ENCODE measurements around the gene HINT2.

The HINT2 gene

GRCh38 chr9:35790385-35791296, 24.2 kb downstream of the HINT2 start:
- peak in 7 of 10 donors; percentile 52 to 93 (median 72) for DNase-seq
- intact Hi-C loops (cut with DNase I): loop anchor here (2.0 to 5.0 kb wide), 2 partner anchors 37 to 92 kb away; partner anchors contain the start of genes FAM221B and TMEM8B

- no peak for DNase-seq
- intact Hi-C loops (cut with DNase I): loop anchor here (2.0 to 5.0 kb wide), 2 partner anchors 37 to 93 kb away; partner anchors contain the start of genes FAM221B and TMEM8B
These were observed 24.8 kb downstream of the HINT2 start for GRCh38 chr9:35790025-35790384.

DNA sequence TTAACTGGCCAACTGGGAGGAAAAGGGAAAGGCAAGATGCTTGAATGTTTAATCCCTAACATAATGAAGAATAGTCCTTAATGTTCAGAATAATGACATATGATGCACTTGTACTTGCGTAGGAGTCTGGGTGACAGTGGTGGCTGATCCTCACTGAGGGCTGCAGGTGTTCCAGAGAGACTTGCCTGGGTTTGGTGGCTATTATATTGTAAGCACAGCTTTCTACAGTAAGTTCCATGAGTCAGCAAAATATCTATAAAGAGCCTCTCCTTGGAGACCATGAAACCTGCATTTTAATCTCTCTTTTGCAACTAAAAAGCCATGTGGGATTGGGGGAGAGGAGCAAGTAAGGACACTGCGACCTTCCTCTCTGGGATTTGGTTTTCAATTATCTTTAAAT, 25.3 kb downstream of the HINT2 start:
- intact Hi-C loops (cut with DNase I): no loop called here
- DNase-seq: no peak

GRCh38 chr9:35783418-35783817, 31.4 kb downstream of the HINT2 start:
- intact Hi-C loops (cut with DNase I): no loop called here
- no peak for DNase-seq

GRCh38 chr9:35781066-35781465, 33.8 kb downstream of the HINT2 start:
- peak in 1 of 10 donors; percentile 73 for DNase-seq
- intact Hi-C loops (cut with DNase I): no loop called here

DNA sequence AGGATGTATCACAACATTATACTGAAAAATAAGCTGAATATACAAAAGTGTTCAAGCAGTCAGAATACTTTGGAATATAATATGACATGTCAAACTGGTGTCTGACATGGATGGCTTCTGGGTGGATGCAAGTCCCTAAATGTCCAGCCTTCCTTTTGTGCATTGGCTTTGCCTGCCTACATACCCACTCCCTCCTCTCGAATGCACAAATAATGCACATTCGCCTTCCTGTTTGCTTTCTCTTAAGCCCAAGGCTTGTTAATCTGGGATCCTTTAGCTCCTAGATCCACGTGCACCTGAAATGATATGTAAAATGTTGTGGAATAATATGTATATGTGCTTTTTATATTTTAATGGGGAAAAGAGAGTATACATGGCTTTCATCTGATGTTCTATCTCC, 36.3 kb downstream of the HINT2 start:
- intact Hi-C loops (cut with DNase I): no loop called here
- no peak for DNase-seq

DNA sequence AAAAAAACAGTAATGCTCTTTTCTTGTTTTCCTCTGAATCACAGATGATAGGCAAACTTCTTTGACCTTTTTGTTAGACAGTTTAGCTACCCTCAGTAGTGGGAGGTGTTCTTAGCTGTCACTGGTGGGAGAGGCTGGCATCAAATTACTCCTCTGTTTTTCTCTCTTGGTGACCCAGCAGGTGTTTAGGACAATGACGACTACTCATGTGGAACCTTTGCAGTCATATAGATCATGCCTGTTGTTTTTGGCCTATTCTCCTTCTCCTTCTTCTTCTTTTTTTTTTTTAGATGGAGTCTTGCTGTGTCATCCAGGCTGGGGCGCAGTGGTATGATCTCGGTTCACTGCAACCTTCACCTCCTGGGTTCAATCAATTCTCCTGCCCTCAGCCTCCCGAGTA, 38.8 kb downstream of the HINT2 start:
- peak in 1 of 10 donors; percentile 40 for DNase-seq
- intact Hi-C loops (cut with DNase I): no loop called here

- intact Hi-C loops (cut with DNase I): no loop called here
These were observed 39.8 kb downstream of the HINT2 start for GRCh38 chr9:35774907-35775635.

GRCh38 chr9:35771943-35772342, 42.9 kb downstream of the HINT2 start:
- intact Hi-C loops (cut with DNase I): no loop called here
- DNase-seq: no peak

More at GRCh38 chr9:35774907-35775635, 39.8 kb downstream of the HINT2 start:
- DNase-seq: peak in 1 of 10 donors; percentile 46

DNA sequence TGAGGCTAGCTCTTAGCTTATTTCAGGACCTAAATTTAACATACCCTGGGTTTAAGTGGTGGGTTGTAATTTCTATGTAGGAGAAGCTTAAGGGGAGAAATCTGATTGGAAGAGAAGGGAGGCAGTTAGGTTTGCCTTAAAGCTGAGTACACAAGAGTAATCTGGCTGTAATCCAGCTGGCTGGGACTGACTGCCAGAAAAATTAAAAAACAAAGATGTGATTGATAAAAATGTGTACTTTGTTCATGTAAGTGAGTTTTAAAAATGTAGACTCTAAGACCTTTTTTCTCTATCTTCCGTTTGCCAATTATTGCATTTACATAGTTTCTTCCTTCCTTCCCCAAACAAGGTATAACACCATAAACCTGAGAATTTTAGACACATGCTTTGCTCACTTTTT, 43.3 kb downstream of the HINT2 start:
- no peak for DNase-seq
- intact Hi-C loops (cut with DNase I): no loop called here

DNA sequence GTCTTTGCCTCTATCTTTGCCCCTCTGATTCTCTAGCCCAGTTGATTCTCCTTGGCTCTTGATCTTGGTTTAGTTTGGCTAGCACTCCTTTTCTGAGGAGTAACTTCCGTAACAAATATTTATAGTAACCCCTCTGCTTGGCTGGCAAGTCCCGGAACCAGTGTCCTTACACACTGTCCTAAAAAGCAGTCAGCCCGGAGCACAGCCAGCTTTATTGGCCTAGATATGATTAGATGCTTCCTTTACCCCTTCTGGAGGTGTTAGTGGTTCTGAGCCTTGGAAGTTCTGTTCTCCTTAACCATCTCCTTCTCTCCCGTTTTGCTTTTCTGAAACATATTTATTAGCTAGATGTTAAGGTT, 43.8 kb downstream of the HINT2 start:
- DNase-seq: peak in 2 of 10 donors; percentile 73 to 81
- intact Hi-C loops (cut with DNase I): no loop called here

GRCh38 chr9:35769763-35770162, 45.1 kb downstream of the HINT2 start:
- no peak for DNase-seq
- intact Hi-C loops (cut with DNase I): no loop called here

- no peak for DNase-seq
- intact Hi-C loops (cut with DNase I): no loop called here
These were observed 47.4 kb downstream of the HINT2 start for GRCh38 chr9:35767458-35767857.

GRCh38 chr9:35766997-35767396, 47.8 kb downstream of the HINT2 start:
- DNase-seq: no peak
- intact Hi-C loops (cut with DNase I): no loop called here

- peak in 1 of 10 donors; percentile 26 for DNase-seq
- intact Hi-C loops (cut with DNase I): no loop called here
These were observed 51.0 kb downstream of the HINT2 start for GRCh38 chr9:35763803-35764202.

- no peak for DNase-seq
- intact Hi-C loops (cut with DNase I): no loop called here
These were observed 51.7 kb downstream of the HINT2 start for GRCh38 chr9:35763181-35763580.
